HEK293T (cell line): ENCODE results near the gene ARL14.

ENCODE experiments used
- ARNT ChIP-seq: fragments of 450-650 bp; IDR thresholded peaks from 2 replicates; pipeline ENCODE4 v1.6.1; 2017; ENCODE audit warnings: mild to moderate bottlenecking
- BHLHE40 ChIP-seq: fragments of 450-650 bp; IDR thresholded peaks from 2 replicates; pipeline ENCODE4 v1.6.1; 2016; ENCODE audit warnings: mild to moderate bottlenecking, moderate library complexity, borderline replicate concordance
- ELF4 ChIP-seq: fragments of 450-650 bp; IDR thresholded peaks from 2 replicates; pipeline ENCODE4 v1.6.1; 2017; ENCODE audit warnings: antibody characterized with exemption
- FOXA1 ChIP-seq: fragments of 450-650 bp; IDR thresholded peaks from 2 replicates; pipeline ENCODE4 v1.6.1; 2016; ENCODE audit warnings: mild to moderate bottlenecking
- FOXM1 ChIP-seq: fragments of 450-650 bp; IDR thresholded peaks from 2 replicates; pipeline ENCODE4 v1.6.1; 2017; ENCODE audit warnings: mild to moderate bottlenecking, borderline replicate concordance
- HDGF ChIP-seq: fragments of 450-650 bp; IDR thresholded peaks from 2 replicates; pipeline ENCODE4 v1.6.1; 2017; ENCODE audit warnings: antibody characterized with exemption, borderline replicate concordance
- LEF1 ChIP-seq: fragments of 450-650 bp; IDR thresholded peaks from 2 replicates; pipeline ENCODE4 v1.6.1; 2017; ENCODE audit warnings: mild to moderate bottlenecking, borderline replicate concordance
- NFRKB ChIP-seq: fragments of 450-650 bp; IDR thresholded peaks from 2 replicates; pipeline ENCODE4 v1.6.1; 2016; ENCODE audit warnings: mild to moderate bottlenecking, moderate library complexity
- SP1 ChIP-seq: fragments of 450-650 bp; IDR thresholded peaks from 2 replicates; pipeline ENCODE4 v1.6.1; 2017
- SUZ12 ChIP-seq: fragments of 450-650 bp; IDR thresholded peaks from 2 replicates; pipeline ENCODE4 v1.6.1; 2016; ENCODE audit warnings: mild to moderate bottlenecking
- ZNF384 ChIP-seq: fragments of 450-650 bp; IDR thresholded peaks from 2 replicates; pipeline ENCODE4 v1.6.1; 2016

GRCh38 chr3:160648701-160649100 lies 28.3 kb upstream of the ARL14 start:
- TF ChIP-seq ZNF384 (no peak), SP1 (no peak), FOXM1 (no peak), HDGF (no peak), LEF1 (no peak), SUZ12 (no peak), FOXA1 (no peak), NFRKB (no peak), ARNT (no peak), ELF4 (no peak), BHLHE40 (no peak)
